HCT116 (cell line): ENCODE data around the gene RPS14.

ENCODE experiments used
- CEBPB ChIP-seq: IDR thresholded peaks from 2 replicates; pipeline ENCODE4 v1.6.1; 2012; ENCODE audit warnings: low read depth
- EZH2 ChIP-seq: fragments of 200-600 bp; sonication (generic); IDR thresholded peaks from 2 replicates; pipeline ENCODE4 v1.6.1; 2017; ENCODE audit warnings: antibody characterized with exemption, mixed run types
- FOSL1 ChIP-seq: IDR thresholded peaks from 2 replicates; pipeline ENCODE4 v1.6.1; 2012; ENCODE audit warnings: low read depth
- MAX ChIP-seq: IDR thresholded peaks from 2 replicates; pipeline ENCODE4 v1.6.1; 2012
- POLR2A ChIP-seq: IDR thresholded peaks from 2 replicates; pipeline ENCODE4 v1.7.0; 2011; ENCODE audit warnings: borderline replicate concordance; ENCODE audit not compliant: insufficient read depth, insufficient read length; ENCODE audit errors: extremely low read depth
- POLR2AphosphoS5 ChIP-seq: IDR thresholded peaks from 2 replicates; pipeline ENCODE4 v1.6.1; 2011; ENCODE audit warnings: mild to moderate bottlenecking, low read depth, low read length, moderate library complexity
- RAD21 ChIP-seq: IDR thresholded peaks from 2 replicates; pipeline ENCODE4 v1.6.1; 2012; ENCODE audit warnings: low read depth, mild to moderate bottlenecking
- SIN3A ChIP-seq: IDR thresholded peaks from 2 replicates; pipeline ENCODE4 v1.6.1; 2012; ENCODE audit warnings: low read depth
- TCF7L2 ChIP-seq: IDR thresholded peaks from 2 replicates; pipeline ENCODE4 v1.7.0; 2011; ENCODE audit warnings: borderline replicate concordance, inconsistent platforms; ENCODE audit not compliant: insufficient read depth, insufficient read length; ENCODE audit errors: extremely low read depth
- YY1 ChIP-seq: IDR thresholded peaks from 2 replicates; pipeline ENCODE4 v1.6.1; 2011; ENCODE audit warnings: low read length, low read depth, moderate library complexity, mild to moderate bottlenecking; ENCODE audit not compliant: insufficient replicate concordance; ENCODE audit errors: extremely low read depth
- ZBTB33 ChIP-seq: IDR thresholded peaks from 2 replicates; pipeline ENCODE4 v1.6.1; 2011; ENCODE audit warnings: mild to moderate bottlenecking, low read length, moderate library complexity; ENCODE audit not compliant: insufficient replicate concordance; ENCODE audit errors: extremely low read depth
- ZNF274 ChIP-seq: fragments of 200-500 bp; sonication (Bioruptor generic); IDR thresholded peaks from 2 replicates; pipeline ENCODE4 v1.6.1; 2014; ENCODE audit warnings: mild to moderate bottlenecking, low read depth, low read length, inconsistent platforms
- TF ChIP-seq, protein P1 (sequence below), 3 experiments: fragments of 200-600 bp in 1 of 3; sonication (generic) in 1 of 3; IDR thresholded peaks in 2 of 3; conservative IDR thresholded peaks in 1 of 3; 2 replicates each; pipeline ENCODE4 v1.5.1; 2012 to 2017; ENCODE audit warnings: low read depth in 2 of 3, low read length in 2 of 3, antibody characterized with exemption in 1 of 3, borderline replicate concordance in 1 of 3, control low read depth in 1 of 3, mild to moderate bottlenecking in 1 of 3, mixed read lengths in 1 of 3, mixed run types in 1 of 3, moderate library complexity in 1 of 3; ENCODE audit not compliant: insufficient read depth in 1 of 3

GRCh38 chr5:150411245-150411979 lies 38.1 kb downstream of the RPS14 start:
- TF ChIP-seq POLR2A (no peak), MAX (no peak), EZH2 (no peak), RAD21 (no peak), TCF7L2 (no peak), POLR2AphosphoS5 (no peak), FOSL1 (no peak), YY1 (no peak), ZNF274 (no peak), SIN3A (no peak), ZBTB33 (no peak), CEBPB (no peak)
- TF ChIP-seq, protein P1, sequence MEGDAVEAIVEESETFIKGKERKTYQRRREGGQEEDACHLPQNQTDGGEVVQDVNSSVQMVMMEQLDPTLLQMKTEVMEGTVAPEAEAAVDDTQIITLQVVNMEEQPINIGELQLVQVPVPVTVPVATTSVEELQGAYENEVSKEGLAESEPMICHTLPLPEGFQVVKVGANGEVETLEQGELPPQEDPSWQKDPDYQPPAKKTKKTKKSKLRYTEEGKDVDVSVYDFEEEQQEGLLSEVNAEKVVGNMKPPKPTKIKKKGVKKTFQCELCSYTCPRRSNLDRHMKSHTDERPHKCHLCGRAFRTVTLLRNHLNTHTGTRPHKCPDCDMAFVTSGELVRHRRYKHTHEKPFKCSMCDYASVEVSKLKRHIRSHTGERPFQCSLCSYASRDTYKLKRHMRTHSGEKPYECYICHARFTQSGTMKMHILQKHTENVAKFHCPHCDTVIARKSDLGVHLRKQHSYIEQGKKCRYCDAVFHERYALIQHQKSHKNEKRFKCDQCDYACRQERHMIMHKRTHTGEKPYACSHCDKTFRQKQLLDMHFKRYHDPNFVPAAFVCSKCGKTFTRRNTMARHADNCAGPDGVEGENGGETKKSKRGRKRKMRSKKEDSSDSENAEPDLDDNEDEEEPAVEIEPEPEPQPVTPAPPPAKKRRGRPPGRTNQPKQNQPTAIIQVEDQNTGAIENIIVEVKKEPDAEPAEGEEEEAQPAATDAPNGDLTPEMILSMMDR (IDR thresholded peaks at IDR 0.05 in 2 of 3, conservative IDR thresholded peaks at IDR 0.05 in 1 of 3; ENCODE audit: borderline replicate concordance in 1 of 3, insufficient read depth in 1 of 3, low read depth in 2 of 3, low read length in 2 of 3), result no peak
